Measurements from ENCODE around the gene CTXN2. TPM values are rescaled to one million over a fixed set of nuclear protein-coding genes. Genes with fewer than 3 reads are reported as not detected.

The CTXN2 gene
- total RNA-seq, 1 experiment from 2014 or later, result not detected

- no peak overlapping the region for H3K4me2 ChIP-seq
- no peak overlapping the region for H3K4me3 ChIP-seq
- peaks cover 19% of the 10 kb centered on the region; the same call in 1 of the 2 replicates for H3K27me3 ChIP-seq (ENCODE audit: insufficient read depth, low read depth)
- no peaks in the 10 kb centered on the region for H3K9me2 ChIP-seq (ENCODE audit: insufficient read depth)
- no peak overlapping the region for H3K27ac ChIP-seq
- TF ChIP-seq EZH2 (IDR thresholded peaks at IDR 0.05; ENCODE audit: low read depth) (no peak), CTCF (conservative IDR thresholded peaks at IDR 0.05) (no peak)
- no peaks in the 10 kb centered on the region for H3K79me2 ChIP-seq (ENCODE audit: low read depth)
- POLR2A ChIA-PET (ENCODE audit: unreplicated experiment), result no interaction called here
- CTCF ChIA-PET, result no interaction called here
- no peaks in the 10 kb centered on the region for H4K20me1 ChIP-seq (ENCODE audit: insufficient read depth)
- no TSS peak for BruUV-seq (replicated peaks)
- H3F3A ChIP-seq (ENCODE audit: insufficient read depth, low read depth), result no peaks in the 10 kb centered on the region
- DNase-seq, result no peak
- H3K4me1 ChIP-seq (replicated peaks; ENCODE audit: insufficient read depth), result no peaks in the 10 kb centered on the region
- H3K9me3 ChIP-seq (ENCODE audit: insufficient read depth, low read depth), result no peaks in the 10 kb centered on the region
- H2AFZ ChIP-seq, result no peak overlapping the region
- intact Hi-C loops (cut with micrococcal nuclease; ENCODE audit: unreplicated experiment), result no loop called here
- H3K36me3 ChIP-seq (ENCODE audit: low read depth), result no peaks in the 10 kb centered on the region
Observed at GRCh38 chr15:48242015-48242414, 50.5 kb downstream of the CTXN2 start.

- TF ChIP-seq CTCF (conservative IDR thresholded peaks at IDR 0.05) (no peak), EZH2 (IDR thresholded peaks at IDR 0.05; ENCODE audit: low read depth) (no peak)
- Histone ChIP-seq H4K20me1 (ENCODE audit: insufficient read depth) (no peaks in the 10 kb centered on the region), H3F3A (ENCODE audit: insufficient read depth, low read depth) (no peaks in the 10 kb centered on the region), H3K4me2 (no peak overlapping the region), H3K9me2 (ENCODE audit: insufficient read depth) (no peaks in the 10 kb centered on the region), H2AFZ (no peak overlapping the region), H3K27ac (no peak overlapping the region), H3K4me1 (replicated peaks; ENCODE audit: insufficient read depth) (no peaks in the 10 kb centered on the region), H3K9me3 (ENCODE audit: insufficient read depth, low read depth) (no peaks in the 10 kb centered on the region), H3K4me3 (no peak overlapping the region), H3K36me3 (ENCODE audit: low read depth) (no peaks in the 10 kb centered on the region), H3K27me3 (ENCODE audit: insufficient read depth, low read depth) (peaks cover 24% of the 10 kb centered on the region), H3K79me2 (ENCODE audit: low read depth) (no peaks in the 10 kb centered on the region)
- intact Hi-C loops (cut with micrococcal nuclease; ENCODE audit: unreplicated experiment), result no loop called here
- ChIA-PET CTCF (no interaction called here), POLR2A (ENCODE audit: unreplicated experiment) (no interaction called here)
- no TSS peak for BruUV-seq (replicated peaks)
- DNase-seq, result no peak
Observed at GRCh38 chr15:48242535-48242934, 51.1 kb downstream of the CTXN2 start.

- no TSS peak for BruUV-seq (replicated peaks)
- Histone ChIP-seq H3K27ac (no peak overlapping the region), H3K9me2 (ENCODE audit: insufficient read depth) (no peaks in the 10 kb centered on the region), H3K4me1 (replicated peaks; ENCODE audit: insufficient read depth) (no peaks in the 10 kb centered on the region), H3K36me3 (ENCODE audit: low read depth) (no peaks in the 10 kb centered on the region), H3F3A (ENCODE audit: insufficient read depth, low read depth) (no peaks in the 10 kb centered on the region), H3K4me3 (no peak overlapping the region), H2AFZ (no peak overlapping the region), H3K9me3 (ENCODE audit: insufficient read depth, low read depth) (no peaks in the 10 kb centered on the region), H3K27me3 (ENCODE audit: insufficient read depth, low read depth) (peaks cover 30% of the 10 kb centered on the region), H4K20me1 (ENCODE audit: insufficient read depth) (no peaks in the 10 kb centered on the region), H3K79me2 (ENCODE audit: low read depth) (no peaks in the 10 kb centered on the region), H3K4me2 (no peak overlapping the region)
- CTCF ChIA-PET, result no interaction called here
- TF ChIP-seq EZH2 (IDR thresholded peaks at IDR 0.05; ENCODE audit: low read depth), result no peak
- no peak for TF ChIP-seq CTCF (conservative IDR thresholded peaks at IDR 0.05)
- no peak for DNase-seq
- intact Hi-C loops (cut with micrococcal nuclease; ENCODE audit: unreplicated experiment), result no loop called here
- POLR2A ChIA-PET (ENCODE audit: unreplicated experiment), result no interaction called here
Observed at GRCh38 chr15:48244921-48245320, 53.5 kb downstream of the CTXN2 start.

Data from PC-9 (cell line).